ENCODE measurements around the gene DRC3.

The DRC3 gene

GRCh38 chr17:17983776-17984175 lies 11.1 kb downstream of the DRC3 start:
- ATAC-seq = no peak
- TF ChIP-seq ZFP30 (CRISPR knock-in tag; IDR thresholded peaks at IDR 0.05) (no peak), TCF4 (CRISPR knock-in tag; IDR thresholded peaks at IDR 0.05; ENCODE audit: borderline replicate concordance) (no peak), CREB5 (CRISPR knock-in tag; IDR thresholded peaks at IDR 0.05; ENCODE audit: low read depth) (no peak), SNAI2 (CRISPR knock-in tag; IDR thresholded peaks at IDR 0.05) (no peak), OSR1 (CRISPR knock-in tag; IDR thresholded peaks at IDR 0.05) (no peak), PPARA (CRISPR knock-in tag; IDR thresholded peaks at IDR 0.05; ENCODE audit: borderline replicate concordance) (no peak), RARB (CRISPR knock-in tag; IDR thresholded peaks at IDR 0.05) (no peak)

- no peak for ATAC-seq
- TF ChIP-seq POU6F1 (CRISPR knock-in tag; IDR thresholded peaks at IDR 0.05; ENCODE audit: borderline replicate concordance, low read depth) (no peak), GLIS3 (CRISPR knock-in tag; IDR thresholded peaks at IDR 0.05) (no peak), TCF4 (CRISPR knock-in tag; IDR thresholded peaks at IDR 0.05; ENCODE audit: borderline replicate concordance) (no peak), ZFP3 (CRISPR knock-in tag; IDR thresholded peaks at IDR 0.05) (no peak), ZFP30 (CRISPR knock-in tag; IDR thresholded peaks at IDR 0.05) (no peak), OSR1 (CRISPR knock-in tag; IDR thresholded peaks at IDR 0.05) (no peak), BACH2 (CRISPR knock-in tag; IDR thresholded peaks at IDR 0.05; ENCODE audit: borderline replicate concordance) (no peak), ZC3H10 (CRISPR knock-in tag; IDR thresholded peaks at IDR 0.05) (no peak), TSHZ2 (CRISPR knock-in tag; IDR thresholded peaks at IDR 0.05) (no peak), TOX (CRISPR knock-in tag; IDR thresholded peaks at IDR 0.05; ENCODE audit: borderline replicate concordance) (no peak), ZNF8 (CRISPR knock-in tag; IDR thresholded peaks at IDR 0.05) (no peak), ISL1 (CRISPR knock-in tag; IDR thresholded peaks at IDR 0.05) (no peak)
Observed at GRCh38 chr17:17985153-17985552, 12.5 kb downstream of the DRC3 start.

- TF ChIP-seq OSR1 (CRISPR knock-in tag; IDR thresholded peaks at IDR 0.05) = no peak
- TF ChIP-seq TCF4 (CRISPR knock-in tag; IDR thresholded peaks at IDR 0.05; ENCODE audit: borderline replicate concordance) = no peak
- TF ChIP-seq ZFP3 (CRISPR knock-in tag; IDR thresholded peaks at IDR 0.05) = no peak
- TF ChIP-seq ZNF565 (CRISPR knock-in tag; conservative IDR thresholded peaks at IDR 0.05; ENCODE audit: low read depth) = no peak
- no peak for TF ChIP-seq ESRRG (CRISPR knock-in tag; IDR thresholded peaks at IDR 0.05)
- no peak for TF ChIP-seq ISL1 (CRISPR knock-in tag; IDR thresholded peaks at IDR 0.05)
- no peak for TF ChIP-seq GLIS3 (CRISPR knock-in tag; IDR thresholded peaks at IDR 0.05)
- peak; percentile 60; the same call in 2 of the 3 replicates for ATAC-seq
Observed at GRCh38 chr17:17985555-17985954, 12.9 kb downstream of the DRC3 start.

GRCh38 chr17:17987187-17987896 lies 14.7 kb downstream of the DRC3 start:
- ATAC-seq = no peak
- TF ChIP-seq TOX (CRISPR knock-in tag; IDR thresholded peaks at IDR 0.05; ENCODE audit: borderline replicate concordance) (no peak), SNAI2 (CRISPR knock-in tag; IDR thresholded peaks at IDR 0.05) (no peak), GLIS3 (CRISPR knock-in tag; IDR thresholded peaks at IDR 0.05) (no peak), BACH2 (CRISPR knock-in tag; IDR thresholded peaks at IDR 0.05; ENCODE audit: borderline replicate concordance) (no peak), ZFP3 (CRISPR knock-in tag; IDR thresholded peaks at IDR 0.05) (no peak), TCF4 (CRISPR knock-in tag; IDR thresholded peaks at IDR 0.05; ENCODE audit: borderline replicate concordance) (no peak)

- no peak for ATAC-seq
Observed at GRCh38 chr17:17987901-17988300, 15.2 kb downstream of the DRC3 start.

More at GRCh38 chr17:17987901-17988300, 15.2 kb downstream of the DRC3 start:
- TF ChIP-seq POU6F1 (CRISPR knock-in tag; IDR thresholded peaks at IDR 0.05; ENCODE audit: borderline replicate concordance, low read depth) = no peak

All from SK-N-SH treated with all-trans-retinoic acid at 6 μM for 48 hours (cell line).